ENCODE results near the gene MKRN3. TPM values are rescaled to one million over a fixed set of nuclear protein-coding genes. Genes with fewer than 3 reads are reported as not detected.

MKRN3 gene
- total RNA-seq (10 to 100 TPM in 2 of 5 experiments, 1 to 10 TPM in 2, under 1 TPM in 1; 0.37 to 11.5 (median 1.8) TPM), polyA plus RNA-seq (1 to 10 TPM; 1.5 to 3.2 TPM), total RNA-seq (9.0 reads per million, percentile 34 among the genes with 10 or more reads in this experiment)

- ChIA-PET POLR2A (interaction anchor here (1.4 kb wide), 1 partner anchor 68 kb away, joined by 3 read pairs; no protein-coding TSS in a partner anchor), CTCF (no interaction called here)
- DNase-seq (peak in 8 of 9 donors; percentile 14 to 68 (median 47)), ATAC-seq (no peak)
- peak within 1 kb of the TSS; percentile 39 for H3K4me3 ChIP-seq (ENCODE audit: low read length)
- H3K27me3 Mint-ChIP-seq, result peaks cover 0 to 13% (median 6%) of the 10 kb centered on the region in 5 donors
- intact Hi-C loops (cut with micrococcal nuclease), result loop anchor here in 1 of 2 donors (2.0 to 5.0 kb wide), 4 partner anchors 69 to 1873 kb away; partner anchors contain the start of genes TUBGCP5 and UBE3A
- H3K27ac ChIP-seq (ENCODE audit: low read depth, low read length), result peak within 1 kb of the TSS; percentile 70
- no peaks in the 10 kb centered on the region for H3K36me3 ChIP-seq (ENCODE audit: control insufficient read depth in 2 of 3, insufficient read depth in 3 of 3, low read length in 3 of 3)
- no peaks in the 10 kb centered on the region for H3K4me1 ChIP-seq (ENCODE audit: control insufficient read depth in 2 of 2, insufficient read depth in 2 of 2, low read length in 2 of 2)
- peaks cover 0 to 4% (median 0%) of the 10 kb centered on the region in 3 experiments for H3K9me3 ChIP-seq (ENCODE audit: control insufficient read depth in 2 of 3, low read length in 3 of 3)
- H3K36me3 Mint-ChIP-seq, result peaks cover 0 to 6% (median 0%) of the 10 kb centered on the region in 5 donors
- H3K27ac Mint-ChIP-seq, result peak within 1 kb of the TSS in 8 of 9 donors; percentile 75 to 93 (median 82)
- H3K9me3 Mint-ChIP-seq, result peaks cover 0 to 9% (median 6%) of the 10 kb centered on the region in 11 donors
- H3K4me3 Mint-ChIP-seq, result peak within 1 kb of the TSS; percentile 42 to 86 (median 72)
- peaks cover 0 to 13% (median 0%) of the 10 kb centered on the region in 7 donors for H3K4me1 Mint-ChIP-seq
- no peaks in the 10 kb centered on the region for H3K27me3 ChIP-seq (ENCODE audit: control insufficient read depth in 2 of 2, insufficient read depth in 2 of 2, low read length in 2 of 2)
Observed at GRCh38 chr15:23565395-23566070, at the start of gene MKRN3. TSS of gene MKRN3 (plus strand) at chr15:23565674. CDS start at chr15:23565783, 109 bp downstream.

GRCh38 chr15:23516866-23517265, 48.6 kb upstream of the MKRN3 start:
- H3K27ac ChIP-seq (ENCODE audit: low read depth, low read length), result no peak overlapping the region
- no peak overlapping the region for H3K27ac Mint-ChIP-seq
- no peak overlapping the region for H3K4me3 ChIP-seq (ENCODE audit: low read length)
- intact Hi-C loops (cut with micrococcal nuclease), result no loop called here
- DNase-seq (no peak), ATAC-seq (no peak)
- no peaks in the 10 kb centered on the region for H3K27me3 ChIP-seq (ENCODE audit: control insufficient read depth in 2 of 2, insufficient read depth in 2 of 2, low read length in 2 of 2)
- peaks cover 0 to 9% (median 0%) of the 10 kb centered on the region in 11 donors for H3K9me3 Mint-ChIP-seq
- no peaks in the 10 kb centered on the region for H3K36me3 ChIP-seq (ENCODE audit: control insufficient read depth in 2 of 3, insufficient read depth in 3 of 3, low read length in 3 of 3)
- H3K36me3 Mint-ChIP-seq, result peaks cover 0 to 3% (median 0%) of the 10 kb centered on the region in 5 donors
- ChIA-PET POLR2A (no interaction called here), CTCF (no interaction called here)
- H3K4me3 Mint-ChIP-seq, result no peak overlapping the region
- no peaks in the 10 kb centered on the region for H3K4me1 ChIP-seq (ENCODE audit: control insufficient read depth in 2 of 2, insufficient read depth in 2 of 2, low read length in 2 of 2)
- H3K27me3 Mint-ChIP-seq, result peaks cover 0 to 13% (median 0%) of the 10 kb centered on the region in 5 donors
- H3K4me1 Mint-ChIP-seq, result peaks cover 0 to 2% (median 0%) of the 10 kb centered on the region in 7 donors
- no peaks in the 10 kb centered on the region for H3K9me3 ChIP-seq (ENCODE audit: control insufficient read depth in 2 of 3, low read length in 3 of 3)

- Mint-ChIP-seq H3K27ac (no peak overlapping the region), H3K27me3 (peaks cover 0 to 13% (median 0%) of the 10 kb centered on the region in 5 donors), H3K4me3 (no peak overlapping the region), H3K4me1 (peaks cover 0 to 2% (median 0%) of the 10 kb centered on the region in 7 donors), H3K9me3 (peaks cover 0 to 9% (median 0%) of the 10 kb centered on the region in 11 donors), H3K36me3 (peaks cover 0 to 3% (median 0%) of the 10 kb centered on the region in 5 donors)
- H3K27ac ChIP-seq (ENCODE audit: low read depth, low read length), result no peak overlapping the region
- ChIA-PET POLR2A (no interaction called here), CTCF (no interaction called here)
- no peaks in the 10 kb centered on the region for H3K4me1 ChIP-seq (ENCODE audit: control insufficient read depth in 2 of 2, insufficient read depth in 2 of 2, low read length in 2 of 2)
- H3K9me3 ChIP-seq (ENCODE audit: control insufficient read depth in 2 of 3, low read length in 3 of 3), result no peaks in the 10 kb centered on the region
- intact Hi-C loops (cut with micrococcal nuclease), result no loop called here
- no peak overlapping the region for H3K4me3 ChIP-seq (ENCODE audit: low read length)
- H3K27me3 ChIP-seq (ENCODE audit: control insufficient read depth in 2 of 2, insufficient read depth in 2 of 2, low read length in 2 of 2), result no peaks in the 10 kb centered on the region
- no peak for DNase-seq
- no peaks in the 10 kb centered on the region for H3K36me3 ChIP-seq (ENCODE audit: control insufficient read depth in 2 of 3, insufficient read depth in 3 of 3, low read length in 3 of 3)
- ATAC-seq, result no peak
Observed at GRCh38 chr15:23518104-23518503, 47.4 kb upstream of the MKRN3 start.

GRCh38 chr15:23524816-23525215, 40.7 kb upstream of the MKRN3 start:
- Mint-ChIP-seq H3K27me3 (peaks cover 0 to 6% (median 0%) of the 10 kb centered on the region in 5 donors), H3K4me3 (no peak overlapping the region), H3K4me1 (peaks cover 0 to 2% (median 0%) of the 10 kb centered on the region in 7 donors), H3K36me3 (no peaks in the 10 kb centered on the region), H3K27ac (no peak overlapping the region), H3K9me3 (peaks cover 0 to 10% (median 0%) of the 10 kb centered on the region in 11 donors)
- intact Hi-C loops (cut with micrococcal nuclease), result no loop called here
- Histone ChIP-seq H3K27me3 (ENCODE audit: control insufficient read depth in 2 of 2, insufficient read depth in 2 of 2, low read length in 2 of 2) (no peaks in the 10 kb centered on the region), H3K36me3 (ENCODE audit: control insufficient read depth in 2 of 3, insufficient read depth in 3 of 3, low read length in 3 of 3) (no peaks in the 10 kb centered on the region), H3K9me3 (ENCODE audit: control insufficient read depth in 2 of 3, low read length in 3 of 3) (no peaks in the 10 kb centered on the region), H3K4me1 (ENCODE audit: control insufficient read depth in 2 of 2, insufficient read depth in 2 of 2, low read length in 2 of 2) (no peaks in the 10 kb centered on the region), H3K27ac (ENCODE audit: low read depth, low read length) (no peak overlapping the region), H3K4me3 (ENCODE audit: low read length) (no peak overlapping the region)
- CTCF ChIA-PET, result no interaction called here
- DNase-seq (no peak), ATAC-seq (no peak)
- POLR2A ChIA-PET, result no interaction called here

- Mint-ChIP-seq H3K9me3 (peaks cover 0 to 9% (median 3%) of the 10 kb centered on the region in 11 donors), H3K27me3 (peaks cover 0 to 6% (median 0%) of the 10 kb centered on the region in 5 donors), H3K36me3 (no peaks in the 10 kb centered on the region), H3K27ac (no peak overlapping the region), H3K4me3 (no peak overlapping the region), H3K4me1 (no peaks in the 10 kb centered on the region)
- ChIA-PET POLR2A (no interaction called here), CTCF (no interaction called here)
- intact Hi-C loops (cut with micrococcal nuclease), result no loop called here
- Histone ChIP-seq H3K36me3 (ENCODE audit: control insufficient read depth in 2 of 3, insufficient read depth in 3 of 3, low read length in 3 of 3) (no peaks in the 10 kb centered on the region), H3K27me3 (ENCODE audit: control insufficient read depth in 2 of 2, insufficient read depth in 2 of 2, low read length in 2 of 2) (no peaks in the 10 kb centered on the region), H3K9me3 (ENCODE audit: control insufficient read depth in 2 of 3, low read length in 3 of 3) (no peaks in the 10 kb centered on the region), H3K27ac (ENCODE audit: low read depth, low read length) (no peak overlapping the region), H3K4me1 (ENCODE audit: control insufficient read depth in 2 of 2, insufficient read depth in 2 of 2, low read length in 2 of 2) (no peaks in the 10 kb centered on the region), H3K4me3 (ENCODE audit: low read length) (no peak overlapping the region)
- DNase-seq (no peak), ATAC-seq (no peak)
Observed at GRCh38 chr15:23529891-23530290, 35.6 kb upstream of the MKRN3 start.

GRCh38 chr15:23532024-23532423, 33.5 kb upstream of the MKRN3 start:
- no peaks in the 10 kb centered on the region for H3K36me3 ChIP-seq (ENCODE audit: control insufficient read depth in 2 of 3, insufficient read depth in 3 of 3, low read length in 3 of 3)
- DNase-seq (no peak), ATAC-seq (no peak)
- Mint-ChIP-seq H3K9me3 (peaks cover 0 to 16% (median 6%) of the 10 kb centered on the region in 11 donors), H3K27ac (no peak overlapping the region), H3K36me3 (no peaks in the 10 kb centered on the region), H3K27me3 (peaks cover 0 to 10% (median 0%) of the 10 kb centered on the region in 5 donors), H3K4me1 (peaks cover 0 to 4% (median 0%) of the 10 kb centered on the region in 7 donors), H3K4me3 (no peak overlapping the region)
- CTCF ChIA-PET, result interaction anchor here (0.5 kb wide), 1 partner anchor 1833 kb away, joined by 6 read pairs; no protein-coding TSS in a partner anchor
- H3K27ac ChIP-seq (ENCODE audit: low read depth, low read length), result no peak overlapping the region
- H3K9me3 ChIP-seq (ENCODE audit: control insufficient read depth in 2 of 3, low read length in 3 of 3), result no peaks in the 10 kb centered on the region
- H3K4me1 ChIP-seq (ENCODE audit: control insufficient read depth in 2 of 2, insufficient read depth in 2 of 2, low read length in 2 of 2), result no peaks in the 10 kb centered on the region
- POLR2A ChIA-PET, result no interaction called here
- intact Hi-C loops (cut with micrococcal nuclease), result no loop called here
- H3K27me3 ChIP-seq (ENCODE audit: control insufficient read depth in 2 of 2, insufficient read depth in 2 of 2, low read length in 2 of 2), result no peaks in the 10 kb centered on the region
- no peak overlapping the region for H3K4me3 ChIP-seq (ENCODE audit: low read length)
